ENCODE measurements around the gene S100A8. TPM values are rescaled to one million over a fixed set of nuclear protein-coding genes. Genes with fewer than 3 reads are reported as not detected.

Gene S100A8
- total and polyA plus RNA-seq, 4 donors, result 38.4 to 99.3 (median 41.9) TPM

DNA sequence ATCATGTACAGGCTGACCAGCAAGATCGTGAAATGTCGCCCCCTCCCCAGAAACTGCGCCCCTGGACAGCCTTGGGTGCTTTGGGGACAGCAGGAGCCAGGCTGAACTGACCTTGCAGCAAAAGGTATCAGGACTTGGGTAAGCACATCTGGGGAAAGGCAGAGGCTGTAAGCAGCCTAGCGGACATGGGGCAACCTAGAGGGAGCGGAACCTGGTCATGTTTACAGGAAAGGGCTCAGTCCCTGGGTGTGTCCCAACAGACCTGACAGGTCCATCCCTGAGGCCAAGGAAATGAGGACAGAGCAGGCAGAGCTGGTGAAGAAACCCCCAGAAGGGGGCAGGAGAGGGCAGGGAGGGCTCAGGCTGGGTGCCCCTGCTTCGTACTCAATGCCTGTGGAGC lies 3.1 kb upstream of the S100A8 start:
- no peaks in the 10 kb centered on the region for H3K4me1 ChIP-seq (ENCODE audit: control insufficient read depth in 4 of 4, insufficient read depth in 4 of 4, low read length in 3 of 4)
- H3K27ac ChIP-seq (ENCODE audit: low read depth in 1 of 2, low read length in 2 of 2), result no peak overlapping the region
- H3K36me3 ChIP-seq (ENCODE audit: control insufficient read depth in 4 of 4, insufficient read depth in 3 of 4, low read depth in 1 of 4, low read length in 3 of 4), result no peaks in the 10 kb centered on the region
- WGBS, result 75% methylated on average over 6 of the region's 6 CpGs
- no peak overlapping the region for H3K4me3 ChIP-seq (ENCODE audit: low read depth in 1 of 3, low read length in 3 of 3)
- peaks cover 0 to 5% (median 0%) of the 10 kb centered on the region in 4 donors for H3K27me3 ChIP-seq (ENCODE audit: control insufficient read depth in 4 of 4, insufficient read depth in 4 of 4, low read length in 3 of 4)
- DNase-seq (ENCODE audit: low spot score), result peak; percentile 26
- no peak for TF ChIP-seq YY1 (IDR thresholded peaks at IDR 0.05)
- TF ChIP-seq SP1 (IDR thresholded peaks at IDR 0.05), result no peak
- no peak for TF ChIP-seq JUND (IDR thresholded peaks at IDR 0.05)
- no peak for TF ChIP-seq TAF1 (conservative IDR thresholded peaks at IDR 0.05)
- TF ChIP-seq GABPA (IDR thresholded peaks at IDR 0.05 in 1 of 2, conservative IDR thresholded peaks at IDR 0.05 in 1 of 2), result no peak
- no peak for TF ChIP-seq HNF4G (IDR thresholded peaks at IDR 0.05)
- no peak for TF ChIP-seq EGR1 (IDR thresholded peaks at IDR 0.05; ENCODE audit: low read depth in 2 of 2)
- TF ChIP-seq, protein P1, sequence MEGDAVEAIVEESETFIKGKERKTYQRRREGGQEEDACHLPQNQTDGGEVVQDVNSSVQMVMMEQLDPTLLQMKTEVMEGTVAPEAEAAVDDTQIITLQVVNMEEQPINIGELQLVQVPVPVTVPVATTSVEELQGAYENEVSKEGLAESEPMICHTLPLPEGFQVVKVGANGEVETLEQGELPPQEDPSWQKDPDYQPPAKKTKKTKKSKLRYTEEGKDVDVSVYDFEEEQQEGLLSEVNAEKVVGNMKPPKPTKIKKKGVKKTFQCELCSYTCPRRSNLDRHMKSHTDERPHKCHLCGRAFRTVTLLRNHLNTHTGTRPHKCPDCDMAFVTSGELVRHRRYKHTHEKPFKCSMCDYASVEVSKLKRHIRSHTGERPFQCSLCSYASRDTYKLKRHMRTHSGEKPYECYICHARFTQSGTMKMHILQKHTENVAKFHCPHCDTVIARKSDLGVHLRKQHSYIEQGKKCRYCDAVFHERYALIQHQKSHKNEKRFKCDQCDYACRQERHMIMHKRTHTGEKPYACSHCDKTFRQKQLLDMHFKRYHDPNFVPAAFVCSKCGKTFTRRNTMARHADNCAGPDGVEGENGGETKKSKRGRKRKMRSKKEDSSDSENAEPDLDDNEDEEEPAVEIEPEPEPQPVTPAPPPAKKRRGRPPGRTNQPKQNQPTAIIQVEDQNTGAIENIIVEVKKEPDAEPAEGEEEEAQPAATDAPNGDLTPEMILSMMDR (IDR thresholded peaks at IDR 0.05; ENCODE audit: low read depth, low read length, missing input control), result no peak
- TF ChIP-seq, protein P2, sequence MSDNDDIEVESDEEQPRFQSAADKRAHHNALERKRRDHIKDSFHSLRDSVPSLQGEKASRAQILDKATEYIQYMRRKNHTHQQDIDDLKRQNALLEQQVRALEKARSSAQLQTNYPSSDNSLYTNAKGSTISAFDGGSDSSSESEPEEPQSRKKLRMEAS (IDR thresholded peaks at IDR 0.05), result no peak
- TF ChIP-seq, protein P3, sequence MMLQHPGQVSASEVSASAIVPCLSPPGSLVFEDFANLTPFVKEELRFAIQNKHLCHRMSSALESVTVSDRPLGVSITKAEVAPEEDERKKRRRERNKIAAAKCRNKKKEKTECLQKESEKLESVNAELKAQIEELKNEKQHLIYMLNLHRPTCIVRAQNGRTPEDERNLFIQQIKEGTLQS (IDR thresholded peaks at IDR 0.05), result no peak
- no peak overlapping the region for H3K9ac ChIP-seq (ENCODE audit: low read depth in 1 of 2, low read length in 2 of 2)
- no peaks in the 10 kb centered on the region for H3K9me3 ChIP-seq (ENCODE audit: control insufficient read depth in 4 of 4, low read length in 3 of 4)

DNA sequence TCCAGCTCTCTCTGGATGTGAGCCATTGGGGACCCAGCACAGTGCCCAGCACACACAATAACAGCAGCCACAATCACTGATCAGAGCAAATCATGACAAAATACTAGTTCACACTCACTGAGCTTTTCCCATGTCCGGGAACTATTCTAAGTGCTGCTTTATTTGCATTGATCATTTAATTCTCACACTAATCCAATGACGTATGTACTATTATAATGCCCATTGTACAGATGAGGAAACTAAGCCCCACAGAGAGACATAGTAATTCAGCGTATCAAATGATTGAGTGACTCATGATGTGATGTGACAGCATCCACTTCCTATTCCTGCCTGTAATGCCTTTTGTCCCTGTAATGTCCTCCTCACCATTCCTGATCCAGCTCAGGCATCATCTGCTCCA lies 1.9 kb upstream of the S100A8 start:
- no peak overlapping the region for H3K27ac ChIP-seq (ENCODE audit: low read depth in 1 of 2, low read length in 2 of 2)
- TF ChIP-seq, protein P4, sequence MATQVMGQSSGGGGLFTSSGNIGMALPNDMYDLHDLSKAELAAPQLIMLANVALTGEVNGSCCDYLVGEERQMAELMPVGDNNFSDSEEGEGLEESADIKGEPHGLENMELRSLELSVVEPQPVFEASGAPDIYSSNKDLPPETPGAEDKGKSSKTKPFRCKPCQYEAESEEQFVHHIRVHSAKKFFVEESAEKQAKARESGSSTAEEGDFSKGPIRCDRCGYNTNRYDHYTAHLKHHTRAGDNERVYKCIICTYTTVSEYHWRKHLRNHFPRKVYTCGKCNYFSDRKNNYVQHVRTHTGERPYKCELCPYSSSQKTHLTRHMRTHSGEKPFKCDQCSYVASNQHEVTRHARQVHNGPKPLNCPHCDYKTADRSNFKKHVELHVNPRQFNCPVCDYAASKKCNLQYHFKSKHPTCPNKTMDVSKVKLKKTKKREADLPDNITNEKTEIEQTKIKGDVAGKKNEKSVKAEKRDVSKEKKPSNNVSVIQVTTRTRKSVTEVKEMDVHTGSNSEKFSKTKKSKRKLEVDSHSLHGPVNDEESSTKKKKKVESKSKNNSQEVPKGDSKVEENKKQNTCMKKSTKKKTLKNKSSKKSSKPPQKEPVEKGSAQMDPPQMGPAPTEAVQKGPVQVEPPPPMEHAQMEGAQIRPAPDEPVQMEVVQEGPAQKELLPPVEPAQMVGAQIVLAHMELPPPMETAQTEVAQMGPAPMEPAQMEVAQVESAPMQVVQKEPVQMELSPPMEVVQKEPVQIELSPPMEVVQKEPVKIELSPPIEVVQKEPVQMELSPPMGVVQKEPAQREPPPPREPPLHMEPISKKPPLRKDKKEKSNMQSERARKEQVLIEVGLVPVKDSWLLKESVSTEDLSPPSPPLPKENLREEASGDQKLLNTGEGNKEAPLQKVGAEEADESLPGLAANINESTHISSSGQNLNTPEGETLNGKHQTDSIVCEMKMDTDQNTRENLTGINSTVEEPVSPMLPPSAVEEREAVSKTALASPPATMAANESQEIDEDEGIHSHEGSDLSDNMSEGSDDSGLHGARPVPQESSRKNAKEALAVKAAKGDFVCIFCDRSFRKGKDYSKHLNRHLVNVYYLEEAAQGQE (IDR thresholded peaks at IDR 0.05), result no peak
- TF ChIP-seq, protein P2 (IDR thresholded peaks at IDR 0.05), result no peak
- no peak for TF ChIP-seq HNF4A (conservative IDR thresholded peaks at IDR 0.05)
- no peak for TF ChIP-seq FOXA1 (IDR thresholded peaks at IDR 0.05)
- TF ChIP-seq RXRA (IDR thresholded peaks at IDR 0.05), result no peak
- H3K27me3 ChIP-seq (ENCODE audit: control insufficient read depth in 4 of 4, insufficient read depth in 4 of 4, low read length in 3 of 4), result peaks cover 0 to 5% (median 0%) of the 10 kb centered on the region in 4 donors
- WGBS, result 79% methylated on average over 3 of the region's 3 CpGs
- no peaks in the 10 kb centered on the region for H3K9me3 ChIP-seq (ENCODE audit: control insufficient read depth in 4 of 4, low read length in 3 of 4)
- DNase-seq (ENCODE audit: low spot score), result no peak
- H3K36me3 ChIP-seq (ENCODE audit: control insufficient read depth in 4 of 4, insufficient read depth in 3 of 4, low read depth in 1 of 4, low read length in 3 of 4), result no peaks in the 10 kb centered on the region
- H3K4me3 ChIP-seq (ENCODE audit: low read depth in 1 of 3, low read length in 3 of 3), result no peak overlapping the region
- no peaks in the 10 kb centered on the region for H3K4me1 ChIP-seq (ENCODE audit: control insufficient read depth in 4 of 4, insufficient read depth in 4 of 4, low read length in 3 of 4)
- H3K9ac ChIP-seq (ENCODE audit: low read depth in 1 of 2, low read length in 2 of 2), result no peak overlapping the region

Data from liver (tissue), 9 donors.